SK-N-SH treated with all-trans-retinoic acid at 6 μM for 48 hours (cell line): Measurements from ENCODE around the gene PLIN5.

Source experiments
- ARNTL ChIP-seq: fragments of 450-650 bp; formaldehyde crosslinking; IDR thresholded peaks from 2 replicates; pipeline ENCODE4 v1.5.0; 2020; ENCODE audit warnings: low read depth, mild to moderate bottlenecking, moderate library complexity, borderline replicate concordance
- GLIS3 ChIP-seq: fragments of 250-450 bp; sonication (Bioruptor Pico); IDR thresholded peaks from 2 replicates; pipeline ENCODE4 v1.5.0; 2020; ENCODE audit warnings: mild to moderate bottlenecking, moderate library complexity
- PATZ1 ChIP-seq: fragments of 250-450 bp; sonication (Bioruptor Pico); IDR thresholded peaks from 2 replicates; pipeline ENCODE4 v1.8.0; 2020; ENCODE audit warnings: mild to moderate bottlenecking, moderate library complexity, borderline replicate concordance
- PPARA ChIP-seq: fragments of 250-450 bp; sonication (Bioruptor Pico); IDR thresholded peaks from 2 replicates; pipeline ENCODE4 v1.5.0; 2020; ENCODE audit warnings: mild to moderate bottlenecking, borderline replicate concordance
- RARB ChIP-seq: fragments of 250-450 bp; sonication (Bioruptor Pico); IDR thresholded peaks from 2 replicates; pipeline ENCODE4 v1.8.0; 2021; ENCODE audit warnings: mild to moderate bottlenecking, moderate library complexity
- SNAI2 ChIP-seq: fragments of 250-450 bp; sonication (Bioruptor Pico); IDR thresholded peaks from 2 replicates; pipeline ENCODE4 v1.5.0; 2020; ENCODE audit warnings: mild to moderate bottlenecking, moderate library complexity
- TOX ChIP-seq: fragments of 250-450 bp; sonication (Bioruptor Pico); IDR thresholded peaks from 2 replicates; pipeline ENCODE4 v1.8.0; 2021; ENCODE audit warnings: mild to moderate bottlenecking, moderate library complexity, borderline replicate concordance
- ZC3H10 ChIP-seq: fragments of 250-450 bp; sonication (Bioruptor Pico); IDR thresholded peaks from 2 replicates; pipeline ENCODE4 v1.5.1; 2021; ENCODE audit warnings: mild to moderate bottlenecking, moderate library complexity
- ZNF565 ChIP-seq: fragments of 450-650 bp; formaldehyde crosslinking; conservative IDR thresholded peaks from 2 replicates; pipeline ENCODE4 v1.5.0; 2020; ENCODE audit warnings: low read depth, mild to moderate bottlenecking, moderate library complexity
- ZNF70 ChIP-seq: fragments of 450-650 bp; formaldehyde crosslinking; IDR thresholded peaks from 2 replicates; pipeline ENCODE4 v1.5.0; 2020; ENCODE audit warnings: mild to moderate bottlenecking, moderate library complexity
- TF ChIP-seq, protein P1 (sequence below): fragments of 250-450 bp; sonication (Bioruptor Pico); IDR thresholded peaks from 2 replicates; pipeline ENCODE4 v1.5.1; 2021; ENCODE audit warnings: mild to moderate bottlenecking, moderate library complexity

DNA sequence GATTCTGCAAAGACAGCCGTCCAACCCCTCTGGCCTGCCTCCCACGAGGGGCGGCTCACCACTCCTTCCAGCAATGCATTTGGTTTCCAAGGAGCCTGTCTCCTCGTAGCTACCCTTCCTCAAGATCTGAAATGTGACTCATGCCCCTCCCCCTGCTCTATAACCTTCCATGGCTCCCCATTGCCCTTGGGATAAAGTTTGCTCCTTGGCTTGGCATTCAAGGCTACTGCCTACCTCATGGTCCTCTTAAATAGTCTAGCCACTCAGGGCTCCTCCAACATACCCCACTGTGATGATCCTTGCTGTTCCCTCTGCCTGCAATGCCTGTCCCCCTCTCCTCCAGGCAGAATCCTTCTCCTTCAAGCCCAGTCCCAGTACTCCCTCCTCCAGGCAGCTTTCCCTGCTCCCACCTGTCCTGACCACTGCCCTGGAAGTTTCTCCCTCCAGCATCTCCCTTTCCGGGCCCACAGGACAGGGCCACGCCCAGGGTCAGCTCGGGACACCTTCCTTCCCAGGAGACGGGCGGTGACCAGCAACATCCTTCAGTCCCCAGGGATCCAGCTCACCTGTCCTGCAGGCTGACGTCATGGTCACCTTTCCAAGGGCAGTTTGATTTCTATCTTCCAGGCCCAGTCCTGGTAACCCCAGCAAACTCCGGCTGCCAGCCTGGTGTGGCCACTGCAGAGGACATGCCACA lies 43.7 kb upstream of the PLIN5 start:
- no peak for TF ChIP-seq ZNF565 (CRISPR knock-in tag)
- no peak for TF ChIP-seq ZC3H10
- no peak for TF ChIP-seq ARNTL (CRISPR knock-in tag)
- no peak for TF ChIP-seq PATZ1 (CRISPR knock-in tag)
- TF ChIP-seq PPARA (CRISPR knock-in tag) = no peak
- TF ChIP-seq, protein P1, sequence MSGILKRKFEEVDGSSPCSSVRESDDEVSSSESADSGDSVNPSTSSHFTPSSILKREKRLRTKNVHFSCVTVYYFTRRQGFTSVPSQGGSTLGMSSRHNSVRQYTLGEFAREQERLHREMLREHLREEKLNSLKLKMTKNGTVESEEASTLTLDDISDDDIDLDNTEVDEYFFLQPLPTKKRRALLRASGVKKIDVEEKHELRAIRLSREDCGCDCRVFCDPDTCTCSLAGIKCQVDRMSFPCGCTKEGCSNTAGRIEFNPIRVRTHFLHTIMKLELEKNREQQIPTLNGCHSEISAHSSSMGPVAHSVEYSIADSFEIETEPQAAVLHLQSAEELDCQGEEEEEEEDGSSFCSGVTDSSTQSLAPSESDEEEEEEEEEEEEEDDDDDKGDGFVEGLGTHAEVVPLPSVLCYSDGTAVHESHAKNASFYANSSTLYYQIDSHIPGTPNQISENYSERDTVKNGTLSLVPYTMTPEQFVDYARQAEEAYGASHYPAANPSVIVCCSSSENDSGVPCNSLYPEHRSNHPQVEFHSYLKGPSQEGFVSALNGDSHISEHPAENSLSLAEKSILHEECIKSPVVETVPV (CRISPR knock-in tag) = no peak
- TF ChIP-seq RARB (CRISPR knock-in tag) = no peak
- no peak for TF ChIP-seq GLIS3 (CRISPR knock-in tag)
- no peak for TF ChIP-seq TOX (CRISPR knock-in tag)
- TF ChIP-seq ZNF70 (CRISPR knock-in tag) = no peak
- TF ChIP-seq SNAI2 (CRISPR knock-in tag) = no peak
